Adipocyte (in vitro differentiated cells): ENCODE results near the gene CRTC1.

Source experiments
- DNase-seq: peaks from one replicate; pipeline ENCODE4 v3.0.0-alpha.2; 2015; ENCODE audit warnings: low read depth
- H3K27me3 ChIP-seq: replicated peaks from 2 replicates; pipeline ENCODE4 v1.7.0; 2013; ENCODE audit warnings: mild to moderate bottlenecking, low read length, moderate library complexity; ENCODE audit not compliant: control insufficient read depth, insufficient read depth
- H3K36me3 ChIP-seq: 2 replicates; pipeline ENCODE4 v1.7.0; 2013; ENCODE audit warnings: low read length, mild to moderate bottlenecking, moderate library complexity; ENCODE audit not compliant: control insufficient read depth, insufficient read depth, severe bottlenecking
- H3K4me1 ChIP-seq: 2 replicates; pipeline ENCODE4 v1.7.0; 2013; ENCODE audit warnings: mild to moderate bottlenecking, low read length, moderate library complexity; ENCODE audit not compliant: control insufficient read depth, insufficient read depth
- H3K4me3 ChIP-seq: 2 replicates; pipeline ENCODE4 v1.7.0; 2013; ENCODE audit warnings: mild to moderate bottlenecking, low read length, moderate library complexity
- H3K9ac ChIP-seq: 2 replicates; pipeline ENCODE4 v1.7.0; 2013; ENCODE audit warnings: mild to moderate bottlenecking, low read length, moderate library complexity
- H3K9me3 ChIP-seq: 2 replicates; pipeline ENCODE4 v1.7.0; 2013; ENCODE audit warnings: mild to moderate bottlenecking, low read length, moderate library complexity; ENCODE audit not compliant: control insufficient read depth

Gene CRTC1

DNA sequence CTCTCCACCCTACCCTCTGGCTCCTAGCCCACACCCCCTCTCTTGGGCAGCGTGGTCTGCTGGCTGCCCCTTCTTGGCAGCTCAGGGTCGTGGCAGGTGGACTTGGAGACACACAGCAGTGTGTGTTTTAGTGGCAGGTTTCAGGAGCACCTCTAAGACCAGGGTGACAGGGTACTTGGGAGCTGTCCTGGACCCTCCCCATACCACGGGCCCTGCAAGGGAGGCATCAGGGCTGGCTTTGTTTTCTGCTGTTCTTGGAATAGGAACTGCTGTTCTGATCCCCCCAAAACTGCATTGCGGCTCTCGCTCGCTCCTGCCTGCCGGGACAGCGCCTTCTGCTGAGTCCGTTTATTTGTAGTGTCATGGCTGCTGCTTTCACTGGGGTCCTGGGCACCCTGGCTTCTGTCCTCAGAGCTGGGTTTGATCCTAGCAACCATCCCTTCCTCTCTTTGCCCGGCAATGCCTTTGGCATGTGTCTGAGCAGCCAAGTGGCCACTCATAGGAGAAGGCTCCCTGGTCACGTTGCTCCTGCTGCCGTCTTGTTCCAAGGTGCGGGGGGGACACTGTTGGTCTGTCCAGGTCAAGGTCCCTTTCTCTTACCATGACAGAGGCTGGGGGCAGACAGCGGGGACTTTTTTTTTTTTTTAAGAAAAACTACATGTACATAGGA lies 95.5 kb downstream of the CRTC1 start:
- peaks cover 11% of the 10 kb centered on the region for H3K4me1 ChIP-seq
- no peak for DNase-seq
- H3K36me3 ChIP-seq: peaks cover 13% of the 10 kb centered on the region
- no peak overlapping the region for H3K4me3 ChIP-seq
- H3K27me3 ChIP-seq: no peaks in the 10 kb centered on the region
- no peaks in the 10 kb centered on the region for H3K9me3 ChIP-seq
- H3K9ac ChIP-seq: no peak overlapping the region

DNA sequence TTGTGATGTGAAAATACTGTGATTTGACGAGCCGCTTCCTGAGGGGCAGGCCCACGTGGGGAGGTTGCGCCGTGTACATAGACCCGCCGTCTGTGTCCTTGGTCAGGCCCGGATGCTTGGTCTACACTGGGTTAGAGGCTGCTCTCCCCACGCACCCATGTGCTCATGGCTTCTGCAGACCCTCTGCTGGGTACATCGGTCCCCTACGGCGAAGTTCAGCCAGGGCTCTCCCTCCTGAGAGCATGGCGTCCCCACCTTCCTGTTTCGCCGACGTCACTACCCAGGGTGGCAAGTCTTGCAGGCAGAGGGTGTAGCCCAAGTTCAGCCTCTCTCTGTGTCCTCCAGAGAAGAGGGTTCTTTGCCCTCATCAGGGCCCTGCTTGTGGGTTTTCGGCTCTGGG lies 96.6 kb downstream of the CRTC1 start:
- no peak overlapping the region for H3K4me3 ChIP-seq
- peaks cover 23% of the 10 kb centered on the region for H3K36me3 ChIP-seq
- H3K4me1 ChIP-seq: peaks cover 13% of the 10 kb centered on the region
- no peaks in the 10 kb centered on the region for H3K27me3 ChIP-seq
- no peak overlapping the region for H3K9ac ChIP-seq
- DNase-seq: no peak
- H3K9me3 ChIP-seq: no peaks in the 10 kb centered on the region

DNA sequence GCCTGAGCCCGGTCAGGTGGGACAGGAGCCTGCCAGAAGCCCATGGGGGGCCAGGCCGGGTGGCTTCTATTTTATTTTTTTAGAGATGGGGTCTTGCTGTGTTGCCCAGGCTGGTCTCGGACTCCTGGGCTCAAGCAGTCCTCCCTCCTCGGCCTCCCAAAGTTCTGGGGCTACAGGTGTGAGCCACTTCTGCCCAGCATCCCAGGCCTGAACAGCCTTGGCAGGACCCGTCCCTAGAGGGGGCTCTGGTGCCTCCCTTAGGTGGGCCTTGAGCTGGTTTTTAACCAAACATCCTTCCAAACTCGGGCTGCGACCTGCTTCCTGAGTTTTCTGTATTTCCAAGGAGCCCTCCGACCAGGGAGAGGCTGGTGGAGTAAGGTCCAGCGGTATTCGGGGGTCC lies 97.2 kb downstream of the CRTC1 start:
- Histone ChIP-seq H3K4me3 (no peak overlapping the region), H3K9ac (no peak overlapping the region), H3K4me1 (peaks cover 17% of the 10 kb centered on the region), H3K36me3 (peaks cover 23% of the 10 kb centered on the region), H3K27me3 (no peaks in the 10 kb centered on the region), H3K9me3 (no peaks in the 10 kb centered on the region)
- no peak for DNase-seq

DNA sequence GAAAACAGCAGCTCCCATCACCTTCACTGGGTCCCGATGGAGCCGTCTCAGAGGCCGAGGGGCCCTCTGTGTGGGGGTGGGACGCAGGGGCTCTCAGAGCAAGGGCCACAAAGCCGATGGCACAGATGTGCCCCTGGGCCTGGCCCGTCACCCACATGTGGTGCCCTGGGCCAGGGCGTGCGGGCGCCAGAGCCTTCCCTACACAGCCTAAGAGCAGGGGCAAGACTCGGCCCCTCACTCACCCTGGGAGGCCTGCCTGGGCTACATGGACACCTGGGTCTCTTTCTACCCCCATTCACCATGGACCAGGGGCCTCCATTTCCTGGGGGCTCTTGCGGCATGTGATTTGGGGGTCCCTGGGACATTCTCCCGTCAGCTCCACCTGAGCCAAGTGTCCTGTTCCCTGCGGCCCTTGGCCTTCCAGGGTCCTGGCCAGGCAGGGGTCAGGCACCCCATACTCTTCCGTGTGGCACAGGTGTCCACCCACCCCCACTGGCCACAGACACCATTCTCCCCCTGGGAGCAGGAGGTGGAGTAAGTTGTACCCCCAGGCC lies 97.6 kb downstream of the CRTC1 start:
- Histone ChIP-seq H3K4me3 (no peak overlapping the region), H3K9me3 (no peaks in the 10 kb centered on the region), H3K9ac (no peak overlapping the region), H3K4me1 (peaks cover 15% of the 10 kb centered on the region), H3K27me3 (no peaks in the 10 kb centered on the region), H3K36me3 (peaks cover 23% of the 10 kb centered on the region)
- DNase-seq: no peak

DNA sequence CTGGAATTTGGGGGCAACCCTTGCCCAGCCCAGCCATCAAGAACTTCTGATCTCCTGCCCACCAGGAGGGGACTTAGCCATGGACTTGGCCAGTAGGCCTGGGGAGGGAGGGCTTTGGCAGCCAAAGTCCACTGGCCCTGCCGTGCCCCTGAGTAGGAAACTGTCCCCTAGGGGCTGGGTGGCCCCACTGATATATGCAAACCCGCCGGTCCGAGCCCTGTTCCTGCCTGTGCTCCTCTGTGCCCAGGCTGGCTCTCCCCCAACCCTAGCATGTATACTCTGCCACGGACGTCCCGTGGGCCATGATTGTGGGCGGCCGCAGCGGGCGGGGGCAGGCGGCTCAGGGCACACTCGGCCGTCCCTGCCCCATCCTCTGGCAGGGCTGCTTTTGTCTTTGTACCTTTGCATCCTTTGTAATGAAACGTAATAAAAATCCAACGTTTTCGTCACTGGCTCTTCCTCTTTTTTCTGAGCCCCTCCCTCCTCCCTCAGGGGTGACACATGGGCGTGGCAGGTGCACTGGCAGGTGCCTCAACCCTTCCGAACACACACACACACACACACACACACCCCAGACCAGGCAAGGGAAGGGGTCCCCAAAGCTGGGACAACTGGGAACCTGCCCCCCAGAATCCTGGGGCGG lies 98.5 kb downstream of the CRTC1 start:
- no peaks in the 10 kb centered on the region for H3K9me3 ChIP-seq
- no peak for DNase-seq
- no peak overlapping the region for H3K4me3 ChIP-seq
- no peak overlapping the region for H3K9ac ChIP-seq
- no peaks in the 10 kb centered on the region for H3K27me3 ChIP-seq
- peaks cover 8% of the 10 kb centered on the region for H3K4me1 ChIP-seq
- H3K36me3 ChIP-seq: peaks cover 28% of the 10 kb centered on the region

DNA sequence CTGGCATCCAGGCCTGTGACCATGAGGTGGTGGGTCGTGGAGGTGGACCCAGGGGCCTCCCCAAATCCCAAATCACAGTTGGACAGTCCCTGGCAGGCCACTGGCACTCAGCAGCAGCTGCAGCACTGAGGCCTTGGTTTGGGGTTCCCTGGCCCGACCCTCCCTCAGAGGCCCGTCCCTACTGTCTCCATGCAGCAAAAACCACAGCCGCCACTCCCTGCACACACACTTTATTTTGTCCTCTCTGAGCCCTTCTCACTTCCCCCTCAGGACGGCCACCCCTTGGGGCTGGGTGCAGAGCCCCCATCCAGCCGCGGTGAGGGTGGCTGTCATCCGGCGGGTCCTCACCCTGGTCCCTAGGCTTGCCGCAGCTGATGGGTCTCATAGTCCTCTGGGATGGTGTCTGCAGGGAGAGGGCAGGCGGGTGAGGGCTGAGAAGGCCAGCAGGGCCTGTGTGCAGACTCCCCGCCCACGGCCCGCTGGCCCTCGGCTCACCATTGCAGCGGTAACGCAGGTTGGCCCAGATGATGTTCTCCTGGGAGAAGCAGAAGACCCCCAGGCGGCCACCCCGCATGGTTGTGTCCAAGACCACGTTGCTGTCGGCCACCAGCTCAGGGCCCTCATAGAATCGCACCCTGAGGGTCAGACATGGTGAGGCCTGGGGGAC lies 99.2 kb downstream of the CRTC1 start:
- H3K36me3 ChIP-seq: peaks cover 29% of the 10 kb centered on the region
- no peak for DNase-seq
- no peak overlapping the region for H3K4me3 ChIP-seq
- no peaks in the 10 kb centered on the region for H3K9me3 ChIP-seq
- H3K27me3 ChIP-seq: no peaks in the 10 kb centered on the region
- H3K9ac ChIP-seq: no peak overlapping the region
- peaks cover 14% of the 10 kb centered on the region for H3K4me1 ChIP-seq

DNA sequence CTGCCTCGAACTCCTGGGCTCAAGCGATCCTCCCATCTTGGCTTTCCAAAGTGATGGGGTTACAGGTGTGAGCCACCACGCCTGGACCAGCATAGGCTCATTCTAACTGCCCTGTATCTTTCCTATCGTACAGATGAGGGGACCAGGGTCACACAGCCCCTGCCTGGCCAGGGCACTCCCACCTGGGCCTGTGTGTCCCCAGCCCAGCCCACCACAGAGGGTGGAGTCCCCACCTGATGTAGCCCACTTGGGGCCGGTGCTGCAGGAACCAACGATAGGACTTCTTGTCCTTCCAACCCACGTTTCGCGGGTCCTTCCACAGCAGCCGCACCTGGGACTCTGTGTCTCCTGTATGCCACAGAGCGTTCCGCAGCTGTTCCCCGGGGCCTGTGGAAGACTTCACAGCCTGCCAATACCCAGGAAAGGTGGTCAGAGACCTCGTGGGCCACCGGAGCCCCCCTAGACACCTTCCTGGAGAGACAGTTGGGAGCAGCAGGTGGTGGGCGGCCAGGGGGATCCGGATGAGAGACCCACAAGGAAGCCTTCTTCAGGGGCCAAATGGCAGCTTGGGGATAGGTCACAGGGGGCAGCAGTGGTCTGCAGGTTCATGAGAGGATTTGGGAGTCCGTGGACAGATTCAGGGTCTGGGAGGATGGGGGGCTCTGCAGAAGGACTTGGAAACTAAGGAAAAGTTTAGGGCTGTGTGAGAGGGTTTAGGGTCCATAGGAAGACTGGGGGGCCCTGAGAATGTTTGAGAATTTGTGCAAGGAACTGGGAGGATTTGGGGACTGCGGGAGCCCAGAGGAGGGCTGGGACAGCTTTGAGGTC lies 100.7 kb downstream of the CRTC1 start:
- Histone ChIP-seq H3K27me3 (no peaks in the 10 kb centered on the region), H3K9me3 (no peaks in the 10 kb centered on the region), H3K36me3 (peaks cover 29% of the 10 kb centered on the region), H3K9ac (no peak overlapping the region), H3K4me3 (no peak overlapping the region), H3K4me1 (peaks cover 14% of the 10 kb centered on the region)
- no peak for DNase-seq

DNA sequence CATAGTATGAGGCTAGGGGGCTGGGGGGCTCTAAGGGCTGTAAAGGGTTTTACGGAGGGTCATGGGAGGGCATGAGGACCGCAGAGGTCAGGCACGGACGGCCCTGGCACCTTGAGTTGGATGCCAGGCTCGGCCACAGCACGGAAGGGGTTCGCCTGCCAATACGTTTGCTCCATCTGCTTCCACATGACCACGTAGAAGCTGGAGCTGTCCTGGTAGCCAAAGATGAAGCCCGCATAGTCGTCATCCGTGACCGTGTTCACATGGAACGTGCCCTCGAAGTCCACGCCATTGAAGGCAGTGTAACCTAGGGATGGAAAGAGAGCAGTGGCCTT lies 101.3 kb downstream of the CRTC1 start:
- Histone ChIP-seq H3K36me3 (peaks cover 29% of the 10 kb centered on the region), H3K4me1 (peaks cover 14% of the 10 kb centered on the region), H3K9me3 (no peaks in the 10 kb centered on the region), H3K27me3 (no peaks in the 10 kb centered on the region), H3K9ac (no peak overlapping the region), H3K4me3 (no peak overlapping the region)
- DNase-seq: no peak

DNA sequence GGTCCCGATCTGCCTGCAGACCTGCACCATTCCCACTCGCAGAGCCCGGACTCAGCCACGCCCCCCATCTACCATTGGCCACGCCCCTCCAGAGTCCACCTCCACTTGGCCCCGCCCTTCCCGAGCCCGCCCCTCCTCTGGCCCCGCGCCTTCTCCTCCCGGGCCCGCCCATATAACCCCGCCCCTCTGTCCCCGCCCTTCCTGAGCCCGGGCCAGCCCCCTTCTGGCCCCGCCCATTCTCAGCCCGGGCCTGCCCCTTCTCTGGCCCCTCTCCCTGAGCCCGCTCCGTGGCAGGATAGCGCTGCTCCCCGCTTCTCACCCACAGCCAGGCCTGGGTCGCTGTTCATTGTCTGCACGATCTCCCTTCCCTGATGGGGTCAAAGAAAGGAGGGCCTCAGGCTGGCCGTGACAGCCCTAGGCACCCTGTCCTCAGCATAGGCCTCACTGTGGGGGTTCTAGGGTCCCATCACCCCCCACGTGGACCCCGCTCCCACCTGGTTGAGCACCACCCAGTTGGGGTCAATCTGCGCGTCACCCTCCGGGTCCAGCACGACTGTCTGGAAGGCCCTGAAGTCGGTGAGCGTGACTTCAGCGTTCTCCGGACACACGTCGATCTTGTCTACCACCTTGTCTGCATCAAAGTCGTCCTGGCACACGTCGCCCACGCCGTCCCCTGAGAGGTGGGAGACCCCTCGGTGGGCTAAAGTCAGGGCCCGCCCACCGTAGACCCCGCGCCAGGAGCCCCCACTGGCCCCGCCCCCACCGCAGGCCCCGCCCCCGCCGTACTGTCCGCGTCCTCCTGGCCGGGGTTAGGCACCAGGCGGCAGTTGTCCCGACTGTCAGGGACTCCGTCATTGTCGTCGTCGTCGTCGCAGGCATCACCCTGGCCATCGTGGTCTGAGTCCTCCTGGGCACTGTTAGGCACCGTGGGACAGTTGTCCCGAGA lies 102.0 kb downstream of the CRTC1 start:
- Histone ChIP-seq H3K9me3 (no peaks in the 10 kb centered on the region), H3K4me3 (peak overlapping the region; percentile 64), H3K9ac (peak overlapping the region; percentile 74), H3K36me3 (peaks cover 29% of the 10 kb centered on the region), H3K4me1 (peaks cover 14% of the 10 kb centered on the region), H3K27me3 (no peaks in the 10 kb centered on the region)
- peak; percentile 77 for DNase-seq
